GM04504 (cell line): Measurements from ENCODE around the gene DNAI1.

Experiments used
- DNase-seq: peaks from one replicate; pipeline ENCODE4 v3.0.0-alpha.2; 2012; ENCODE audit warnings: low read depth

The DNAI1 gene

GRCh38 chr9:34491596-34491995 is 33.0 kb downstream of the DNAI1 start:
- DNase-seq, result no peak

DNA sequence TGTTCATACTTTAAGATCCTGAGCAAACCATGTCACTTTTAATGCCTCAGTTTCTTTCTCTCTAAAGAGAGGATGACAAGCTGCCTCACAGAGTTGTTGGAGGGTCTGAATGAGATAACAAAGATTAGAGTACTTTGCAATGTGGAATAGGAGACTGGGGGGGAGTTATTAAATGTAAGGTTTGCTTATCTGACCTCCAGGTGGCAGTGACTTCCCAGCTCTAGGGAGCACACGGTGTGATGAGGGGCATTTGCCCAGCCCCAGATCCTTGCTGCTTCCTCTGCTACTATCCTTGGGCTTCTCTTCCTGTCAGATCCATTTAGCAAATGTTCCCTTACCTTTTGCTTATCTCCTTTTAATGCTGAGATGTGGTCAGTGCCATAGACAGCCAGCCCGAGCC is 33.4 kb downstream of the DNAI1 start:
- DNase-seq, result no peak

DNA sequence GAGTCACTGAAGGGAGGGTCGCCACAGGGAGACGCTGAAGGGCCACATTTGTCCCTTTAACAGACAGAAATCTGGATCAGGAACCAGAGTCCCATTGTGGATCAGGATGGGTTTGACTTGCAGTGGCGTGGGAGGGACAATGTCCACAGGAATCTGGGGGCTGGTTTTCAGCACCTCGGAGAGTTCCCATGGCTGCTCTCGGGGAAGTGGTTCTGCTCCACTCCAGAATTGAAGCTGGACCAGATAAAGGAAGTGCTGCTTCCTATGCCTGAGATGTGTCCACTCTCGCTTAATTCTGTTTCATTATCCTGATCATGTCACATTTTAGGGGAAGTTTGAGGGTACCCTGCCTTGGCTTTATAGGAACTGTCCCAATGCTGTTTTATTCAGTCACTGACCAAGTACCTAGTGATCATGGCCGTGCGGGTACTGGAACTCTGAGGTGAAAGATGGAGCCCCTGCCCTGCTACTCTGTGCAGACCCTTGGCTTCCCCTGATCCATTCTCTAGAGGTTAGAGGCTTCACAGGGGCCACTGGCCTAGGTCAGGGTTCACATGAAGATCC is 35.4 kb downstream of the DNAI1 start:
- DNase-seq, result no peak

- DNase-seq, result no peak
These were observed 37.6 kb downstream of the DNAI1 start for GRCh38 chr9:34496149-34496712.

DNA sequence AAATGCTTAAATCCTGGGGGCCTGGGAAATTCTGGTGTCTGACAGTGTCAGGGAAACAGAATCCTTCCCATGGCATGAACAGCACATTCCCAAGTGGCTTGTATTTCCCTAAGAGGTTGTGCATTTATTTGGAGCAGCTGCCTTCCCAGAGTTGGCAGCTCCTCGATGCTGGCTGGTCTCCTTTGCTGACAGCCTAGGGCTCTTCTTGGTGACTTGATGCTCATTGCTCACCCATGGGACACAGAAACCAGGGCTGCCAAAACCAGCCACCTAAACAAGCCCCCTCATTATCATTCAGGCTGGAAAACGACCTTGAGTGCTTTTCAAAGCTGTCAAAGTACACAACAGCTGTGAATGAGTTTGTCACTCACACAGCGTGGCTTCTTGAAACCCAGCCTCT is 39.9 kb downstream of the DNAI1 start:
- DNase-seq, result no peak

DNA sequence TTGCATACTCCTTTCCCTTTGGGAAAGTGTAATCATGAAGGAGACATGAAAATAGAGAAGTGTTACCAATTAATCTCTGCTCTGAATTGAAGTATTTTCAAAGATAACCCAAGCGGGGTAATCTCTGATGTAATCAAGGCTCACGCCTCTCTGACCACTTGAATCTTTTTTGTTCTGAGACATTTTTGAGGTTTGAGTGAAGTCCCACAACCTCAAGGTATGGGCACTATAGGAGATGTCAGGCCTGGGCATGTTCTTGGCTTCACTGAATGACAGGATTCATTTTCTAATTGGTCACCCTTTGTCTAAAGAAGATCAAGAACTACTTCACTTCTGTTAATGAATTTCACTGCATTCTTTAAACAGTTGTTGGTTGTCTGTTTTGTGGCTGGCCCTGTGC is 40.5 kb downstream of the DNAI1 start:
- no peak for DNase-seq

DNA sequence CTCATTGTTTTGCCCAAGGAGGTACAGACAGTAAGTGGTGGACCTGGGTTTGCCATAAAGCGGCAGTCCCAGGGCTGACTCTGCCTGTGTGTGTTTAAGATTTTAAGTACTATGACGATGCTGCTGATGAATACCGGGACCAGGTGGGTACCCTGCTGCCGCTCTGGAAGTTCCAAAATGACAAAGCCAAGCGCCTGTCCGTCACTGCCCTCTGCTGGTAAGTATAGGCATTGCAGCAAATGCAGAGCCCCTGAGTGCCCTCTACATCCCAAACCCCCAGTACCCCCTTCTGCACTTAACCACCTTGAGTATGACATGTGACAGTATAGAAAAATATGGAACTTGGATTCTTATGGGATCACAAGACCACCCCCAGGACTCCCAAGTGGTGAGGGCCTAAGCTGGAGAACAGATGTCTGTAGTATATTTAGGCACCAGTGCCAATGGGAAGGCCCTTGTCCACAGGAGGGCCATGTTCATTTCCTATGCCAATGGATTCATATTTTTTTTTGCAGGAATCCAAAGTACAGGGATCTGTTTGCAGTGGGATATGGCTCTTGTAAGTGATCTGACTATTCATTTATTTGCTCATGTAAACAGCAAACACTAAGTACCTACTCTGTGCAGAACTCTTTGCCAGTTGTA is 42.1 kb downstream of the DNAI1 start:
- DNase-seq, result no peak

- DNase-seq, result no peak
These were observed 42.8 kb downstream of the DNAI1 start for GRCh38 chr9:34501372-34501771.

- no peak for DNase-seq
These were observed 43.4 kb downstream of the DNAI1 start for GRCh38 chr9:34501889-34502425.

GRCh38 chr9:34502471-34502870 is 43.9 kb downstream of the DNAI1 start:
- DNase-seq, result no peak

- no peak for DNase-seq
These were observed 44.3 kb downstream of the DNAI1 start for GRCh38 chr9:34502891-34503290.

- no peak for DNase-seq
These were observed 44.8 kb downstream of the DNAI1 start for GRCh38 chr9:34503406-34503805.

GRCh38 chr9:34505370-34506120 is 46.9 kb downstream of the DNAI1 start:
- DNase-seq, result no peak

DNA sequence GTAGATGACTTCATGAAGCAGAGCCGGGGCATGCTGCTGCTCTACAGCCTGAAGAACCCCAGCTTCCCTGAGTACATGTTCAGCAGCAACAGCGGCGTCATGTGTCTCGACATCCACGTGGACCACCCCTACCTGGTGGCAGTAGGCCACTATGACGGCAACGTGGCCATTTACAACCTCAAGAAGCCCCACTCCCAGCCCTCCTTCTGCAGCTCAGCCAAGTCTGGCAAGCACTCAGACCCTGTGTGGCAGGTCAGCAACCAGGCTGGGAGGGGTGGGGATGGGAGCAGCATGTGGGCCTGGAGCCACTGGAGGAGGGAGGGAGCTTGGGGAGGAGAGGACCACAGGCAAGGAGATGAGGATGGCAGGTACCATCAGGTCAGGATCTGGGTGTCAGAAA is 48.0 kb downstream of the DNAI1 start:
- DNase-seq, result no peak

DNA sequence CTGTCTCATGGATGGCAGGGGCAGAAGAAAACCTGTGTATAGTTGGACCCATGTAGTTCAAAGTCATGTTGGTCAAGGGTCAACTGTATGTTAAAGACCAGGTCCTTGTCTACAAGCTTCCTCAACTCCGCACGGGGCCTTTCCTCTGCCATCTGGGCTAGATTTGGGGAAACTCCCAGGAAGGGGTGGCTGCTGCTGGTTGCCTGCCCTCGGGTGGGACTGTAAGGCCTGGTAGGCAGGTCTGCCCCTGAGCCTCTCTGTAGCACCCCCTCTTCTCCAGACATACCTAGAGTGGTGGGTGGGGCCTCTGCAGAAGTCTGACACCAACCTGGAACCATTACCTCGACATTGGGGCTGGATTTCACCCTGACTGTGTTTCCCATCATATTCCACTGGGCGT is 49.0 kb downstream of the DNAI1 start:
- DNase-seq, result no peak

- DNase-seq, result no peak
These were observed 49.4 kb downstream of the DNAI1 start for GRCh38 chr9:34507966-34508365.

DNA sequence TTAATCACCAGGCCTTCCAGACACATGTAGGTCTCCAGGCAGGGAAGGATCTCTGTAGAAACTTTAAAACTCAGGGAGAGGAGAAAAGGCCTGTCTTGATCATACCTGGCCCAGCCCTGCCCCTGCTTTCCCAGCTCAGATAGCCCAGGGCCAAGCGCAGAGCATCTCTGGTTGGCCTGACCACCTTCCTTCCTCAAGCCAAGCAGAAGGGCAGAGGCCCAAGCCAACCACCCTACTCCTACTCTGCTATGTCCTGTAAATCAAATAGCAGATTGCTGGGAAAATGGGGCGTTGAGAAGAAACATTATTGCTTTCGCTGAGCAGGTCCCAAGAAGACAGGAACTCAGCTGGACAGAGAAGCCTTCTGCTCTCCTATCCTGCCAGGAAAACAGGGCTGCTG is 49.9 kb downstream of the DNAI1 start:
- no peak for DNase-seq

DNA sequence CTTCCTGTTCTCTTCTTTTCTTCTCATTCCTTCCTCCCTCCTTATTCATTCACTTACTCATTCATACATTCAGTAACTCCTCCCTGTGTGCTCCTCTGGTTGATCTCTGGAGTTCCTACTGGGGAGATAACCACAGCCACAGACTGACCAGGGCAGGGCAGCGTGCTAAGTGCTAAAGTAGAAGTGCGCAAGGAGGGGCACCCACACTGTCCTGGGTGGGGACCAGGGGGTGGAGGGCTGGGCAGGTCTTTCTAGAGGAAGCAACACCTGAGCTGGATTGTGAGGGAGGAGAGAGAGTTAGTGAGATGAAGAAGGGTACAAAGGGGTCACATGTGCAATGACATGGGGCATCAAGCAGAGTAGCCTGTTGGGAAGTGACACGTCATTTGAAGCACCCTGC is 50.3 kb downstream of the DNAI1 start:
- DNase-seq, result no peak

DNA sequence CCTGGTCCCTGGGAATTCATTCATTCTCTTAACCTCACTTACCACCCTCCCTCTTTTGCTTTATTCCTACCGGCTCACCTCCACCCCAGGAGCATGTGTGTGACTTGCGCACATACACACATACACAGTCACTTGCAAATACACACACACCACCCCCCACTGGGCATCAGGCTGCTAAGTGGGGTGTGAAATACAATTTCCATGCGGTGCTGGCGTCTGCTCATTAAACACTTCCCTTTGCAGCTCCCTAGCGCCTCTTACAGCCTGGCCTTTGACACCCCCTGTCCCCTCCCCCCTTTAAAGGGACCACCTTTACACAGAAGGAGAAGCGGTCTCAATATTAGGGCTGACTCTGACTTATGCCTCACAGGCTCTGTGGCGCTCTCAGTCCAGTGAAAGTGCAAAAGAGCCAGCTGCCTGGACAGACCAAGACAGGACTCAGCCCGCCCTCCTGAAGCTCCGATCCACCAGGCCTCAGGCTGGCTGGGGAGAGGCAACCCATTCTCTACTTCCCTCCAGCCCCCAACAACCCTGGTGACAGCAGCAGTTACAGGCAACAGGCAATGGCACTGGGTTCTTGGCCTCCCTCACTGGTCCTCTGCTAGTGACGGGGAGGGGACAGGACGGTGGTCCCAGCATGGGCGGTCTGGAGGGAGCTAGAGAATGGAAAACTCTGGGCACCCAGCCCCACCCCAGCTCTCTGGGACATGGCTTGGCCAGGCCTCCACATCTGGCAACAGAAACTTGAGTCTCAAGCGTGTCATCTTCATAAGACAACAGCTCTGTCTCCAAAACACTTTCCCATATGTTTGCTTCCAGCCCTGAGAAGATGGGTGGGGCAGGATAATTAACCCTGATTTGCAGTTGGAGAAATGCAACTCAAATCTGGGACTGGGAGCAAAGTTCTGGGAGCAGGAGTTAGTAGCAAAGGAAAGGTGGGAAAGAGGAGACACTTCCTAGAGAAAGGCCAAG is 52.2 kb downstream of the DNAI1 start:
- DNase-seq, result no peak

- DNase-seq, result no peak
These were observed 53.8 kb downstream of the DNAI1 start for GRCh38 chr9:34512131-34513078.
